GM18526 (cell line): Measurements from ENCODE around the gene ARNT2.

Experiments
- POLR2A ChIP-seq: IDR thresholded peaks from 3 replicates; pipeline ENCODE4 v1.6.1; 2011; ENCODE audit not compliant: insufficient read length; ENCODE audit errors: extremely low read depth

The ARNT2 gene

GRCh38 chr15:80466543-80466942 lies 62.4 kb downstream of the ARNT2 start:
- no peak for TF ChIP-seq POLR2A

- no peak for TF ChIP-seq POLR2A
Observed at GRCh38 chr15:80467311-80467714, 63.1 kb downstream of the ARNT2 start.

- no peak for TF ChIP-seq POLR2A
Observed at GRCh38 chr15:80468796-80469195, 64.6 kb downstream of the ARNT2 start.

- TF ChIP-seq POLR2A = no peak
Observed at GRCh38 chr15:80471881-80472280, 67.7 kb downstream of the ARNT2 start.

- TF ChIP-seq POLR2A = no peak
Observed at GRCh38 chr15:80473286-80474223, 69.4 kb downstream of the ARNT2 start.

- no peak for TF ChIP-seq POLR2A
Observed at GRCh38 chr15:80474224-80475215, 70.3 kb downstream of the ARNT2 start.

GRCh38 chr15:80475572-80475971 lies 71.4 kb downstream of the ARNT2 start:
- TF ChIP-seq POLR2A = no peak

- TF ChIP-seq POLR2A = no peak
Observed at GRCh38 chr15:80476036-80476435, 71.9 kb downstream of the ARNT2 start.

GRCh38 chr15:80478075-80478474 lies 73.9 kb downstream of the ARNT2 start:
- no peak for TF ChIP-seq POLR2A

- no peak for TF ChIP-seq POLR2A
Observed at GRCh38 chr15:80479191-80479590, 75.0 kb downstream of the ARNT2 start.

GRCh38 chr15:80480171-80480811 lies 76.1 kb downstream of the ARNT2 start:
- no peak for TF ChIP-seq POLR2A

- no peak for TF ChIP-seq POLR2A
Observed at GRCh38 chr15:80480909-80481308, 76.7 kb downstream of the ARNT2 start.

- TF ChIP-seq POLR2A = no peak
Observed at GRCh38 chr15:80482696-80483095, 78.5 kb downstream of the ARNT2 start.

- TF ChIP-seq POLR2A = no peak
Observed at GRCh38 chr15:80483725-80484161, 79.6 kb downstream of the ARNT2 start.

GRCh38 chr15:80484333-80484864 lies 80.2 kb downstream of the ARNT2 start:
- no peak for TF ChIP-seq POLR2A

- no peak for TF ChIP-seq POLR2A
Observed at GRCh38 chr15:80485370-80486164, 81.4 kb downstream of the ARNT2 start.
